Prostate gland (tissue), 2 donors: ENCODE results near the gene NAALADL2. TPM values are rescaled to one million over a fixed set of nuclear protein-coding genes. Genes with fewer than 3 reads are reported as not detected.

Experiments
- DNase-seq: peaks from one replicate; pipeline ENCODE4 v3.0.0-alpha.2; 2019; ENCODE audit warnings: low spot score
- H3K27ac ChIP-seq, 2 donors: fragments of 200-600 bp; sonication (generic); 2 replicates each; pipeline ENCODE4 v1.5.1; 2017 to 2019
- H3K27me3 ChIP-seq: fragments of 200-600 bp; sonication (generic); replicated peaks from 2 replicates; pipeline ENCODE4 v1.5.1; 2019; ENCODE audit not compliant: insufficient read depth
- H3K36me3 ChIP-seq, 2 donors: fragments of 200-600 bp; sonication (generic); 1 replicate in 1 of 2; 2 replicates in 1 of 2; pipeline versions ENCODE4 v1.5.1 to v1.8.1; 2017 to 2019
- H3K4me1 ChIP-seq: fragments of 200-600 bp; sonication (generic); replicated peaks from 2 replicates; pipeline ENCODE4 v1.5.1; 2019
- H3K4me3 ChIP-seq, 2 donors: fragments of 200-600 bp; sonication (generic); 2 replicates each; pipeline ENCODE4 v1.5.1; 2017 to 2019
- H3K9me3 ChIP-seq: fragments of 200-600 bp; sonication (generic); 2 replicates; pipeline ENCODE4 v1.5.1; 2017
- CTCF ChIP-seq, 4 experiments: fragments of 200-600 bp in 2 of 4; fragments of 450-650 bp in 2 of 4; sonication (generic) in 2 of 4; IDR thresholded peaks; 1 replicate in 3 of 4; 2 replicates in 1 of 4; pipeline ENCODE4 v1.5.1; 2016 to 2019; ENCODE audit warnings: antibody characterized with exemption in 4 of 4, mild to moderate bottlenecking in 2 of 4, moderate library complexity in 2 of 4
- POLR2A ChIP-seq: fragments of 450-650 bp; IDR thresholded peaks from one replicate; pipeline ENCODE4 v1.6.1; 2016; ENCODE audit warnings: antibody characterized with exemption, mild to moderate bottlenecking
- POLR2AphosphoS5 ChIP-seq: sonication (generic); formaldehyde crosslinking; IDR thresholded peaks from one replicate; pipeline ENCODE4 v1.6.1; 2017; ENCODE audit warnings: antibody characterized with exemption
- WGBS: methylation state at CpG from one replicate; pipeline ENCODE4 v1.1.5; 2018; 5-methylcytosine and 5-hydroxymethylcytosine counted together
- intact Hi-C: fragments of 100-400 bp; cut with DNase I; formaldehyde crosslinking; loops from one replicate; pipeline ENCODE4 v1.14.2; 2022
- total RNA-seq, 2 donors: library from RNA; depleted of rRNA; stranded (reverse); fragments of >200 nt; gene quantifications; one replicate each; pipeline ENCODE4 v1.1.0, GENCODE V29; 2016

Gene NAALADL2
- total RNA-seq, 2 donors from 2014 or later: 12.2 to 20.2 TPM

GRCh38 chr3:175731543-175731942 is 872.4 kb downstream of the NAALADL2 start:
- Histone ChIP-seq H3K27ac (no peak overlapping the region), H3K36me3 (no peaks in the 10 kb centered on the region), H3K9me3 (no peaks in the 10 kb centered on the region), H3K27me3 (no peaks in the 10 kb centered on the region), H3K4me1 (no peaks in the 10 kb centered on the region), H3K4me3 (no peak overlapping the region)
- intact Hi-C loops: no loop called here
- DNase-seq: no peak
- WGBS: 21% methylated on average over 3 of the region's 3 CpGs
- TF ChIP-seq POLR2A (no peak), CTCF (IDR thresholded peaks at IDR 0.05) (no peak), POLR2AphosphoS5 (no peak)

- TF ChIP-seq POLR2AphosphoS5 (no peak), CTCF (IDR thresholded peaks at IDR 0.05) (no peak), POLR2A (no peak)
- Histone ChIP-seq H3K4me3 (no peak overlapping the region), H3K9me3 (no peaks in the 10 kb centered on the region), H3K27ac (no peak overlapping the region), H3K27me3 (no peaks in the 10 kb centered on the region), H3K36me3 (no peaks in the 10 kb centered on the region), H3K4me1 (no peaks in the 10 kb centered on the region)
- DNase-seq: no peak
- 76% methylated on average over 2 of the region's 2 CpGs for WGBS
- intact Hi-C loops: no loop called here
Observed at GRCh38 chr3:175732017-175732416, 872.9 kb downstream of the NAALADL2 start.

GRCh38 chr3:175735866-175736265 is 876.7 kb downstream of the NAALADL2 start:
- TF ChIP-seq POLR2A: no peak
- no peak for TF ChIP-seq CTCF (IDR thresholded peaks at IDR 0.05)
- TF ChIP-seq POLR2AphosphoS5: no peak
- no peaks in the 10 kb centered on the region for H3K9me3 ChIP-seq
- no peak overlapping the region for H3K27ac ChIP-seq
- no peak overlapping the region for H3K4me3 ChIP-seq
- no peaks in the 10 kb centered on the region for H3K27me3 ChIP-seq
- intact Hi-C loops: no loop called here
- H3K4me1 ChIP-seq: no peaks in the 10 kb centered on the region
- DNase-seq: no peak
- WGBS: 67% methylated on average over 3 of the region's 3 CpGs
- no peaks in the 10 kb centered on the region for H3K36me3 ChIP-seq

GRCh38 chr3:175737646-175738572 is 878.8 kb downstream of the NAALADL2 start:
- DNase-seq: no peak
- 96% methylated on average over 7 of the region's 7 CpGs for WGBS
- H3K27ac ChIP-seq: no peak overlapping the region
- H3K4me3 ChIP-seq: no peak overlapping the region
- H3K4me1 ChIP-seq: no peaks in the 10 kb centered on the region
- no peaks in the 10 kb centered on the region for H3K36me3 ChIP-seq
- H3K27me3 ChIP-seq: no peaks in the 10 kb centered on the region
- no peak for TF ChIP-seq POLR2AphosphoS5
- TF ChIP-seq POLR2A: no peak
- no peak for TF ChIP-seq CTCF (IDR thresholded peaks at IDR 0.05)
- intact Hi-C loops: no loop called here
- H3K9me3 ChIP-seq: no peaks in the 10 kb centered on the region

- no peak for TF ChIP-seq CTCF (IDR thresholded peaks at IDR 0.05)
- no peak for TF ChIP-seq POLR2AphosphoS5
- no peak for TF ChIP-seq POLR2A
- no peak overlapping the region for H3K27ac ChIP-seq
- H3K4me1 ChIP-seq: no peaks in the 10 kb centered on the region
- no peak overlapping the region for H3K4me3 ChIP-seq
- no peaks in the 10 kb centered on the region for H3K27me3 ChIP-seq
- DNase-seq: no peak
- WGBS: 89% methylated on average over 4 of the region's 4 CpGs
- H3K9me3 ChIP-seq: no peaks in the 10 kb centered on the region
- intact Hi-C loops: no loop called here
- no peaks in the 10 kb centered on the region for H3K36me3 ChIP-seq
Observed at GRCh38 chr3:175741951-175742350, 882.8 kb downstream of the NAALADL2 start.
